OCI-LY1 (cell line): ENCODE data around the gene NDUFS1.

Experiments used
- H2AFZ ChIP-seq: fragments of 200-600 bp; sonication (generic), shearing (Covaris generic); 2 replicates; pipeline ENCODE4 v1.6.0; 2014; ENCODE audit warnings: antibody characterized with exemption, mild to moderate bottlenecking, low read length
- H3F3A ChIP-seq: fragments of 200-600 bp; sonication (generic), shearing (Covaris generic); 2 replicates; pipeline ENCODE4 v1.6.0; 2014; ENCODE audit warnings: mild to moderate bottlenecking, antibody characterized with exemption, low read length, moderate library complexity; ENCODE audit not compliant: insufficient read depth
- H3K27ac ChIP-seq: fragments of 200-600 bp; sonication (generic); 2 replicates; pipeline ENCODE4 v1.5.1; 2014; ENCODE audit warnings: low read length, mixed run types, mild to moderate bottlenecking, low read depth; ENCODE audit not compliant: poor library complexity, severe bottlenecking
- H3K27me3 ChIP-seq: fragments of 200-600 bp; sonication (generic); 2 replicates; pipeline ENCODE4 v1.6.0; 2014; ENCODE audit warnings: antibody characterized with exemption, mild to moderate bottlenecking, low read length, moderate library complexity; ENCODE audit not compliant: insufficient read depth
- H3K36me3 ChIP-seq: fragments of 200-600 bp; sonication (generic); 2 replicates; pipeline ENCODE4 v1.6.1; 2014; ENCODE audit warnings: mild to moderate bottlenecking, antibody characterized with exemption, low read length, moderate library complexity, mixed read lengths; ENCODE audit not compliant: insufficient read depth
- H3K4me1 ChIP-seq: fragments of 200-600 bp; sonication (generic); 2 replicates; pipeline ENCODE4 v1.5.1; 2014; ENCODE audit warnings: mild to moderate bottlenecking, low read length, moderate library complexity; ENCODE audit not compliant: insufficient read depth, severe bottlenecking
- H3K4me2 ChIP-seq: fragments of 200-600 bp; sonication (generic), shearing (Covaris generic); 2 replicates; pipeline ENCODE4 v1.6.1; 2014; ENCODE audit warnings: low read length
- H3K4me3 ChIP-seq: fragments of 200-600 bp; sonication (generic); 2 replicates; pipeline ENCODE4 v1.5.1; 2014; ENCODE audit warnings: low read length, low read depth, mild to moderate bottlenecking, mixed read lengths; ENCODE audit not compliant: poor library complexity, severe bottlenecking
- H3K79me2 ChIP-seq: fragments of 200-600 bp; shearing (Covaris generic); 2 replicates; pipeline ENCODE4 v1.6.1; 2016; ENCODE audit warnings: mixed run types, low read length, mixed read lengths; ENCODE audit not compliant: insufficient read depth
- H3K9ac ChIP-seq: fragments of 200-600 bp; sonication (generic), shearing (Covaris generic); 2 replicates; pipeline ENCODE4 v1.6.1; 2014; ENCODE audit warnings: mild to moderate bottlenecking, low read length, mixed read lengths
- H3K9me2 ChIP-seq: fragments of 200-600 bp; sonication (generic), shearing (Covaris generic); 2 replicates; pipeline ENCODE4 v1.6.1; 2014; ENCODE audit warnings: low read depth, mild to moderate bottlenecking, low read length, mixed read lengths
- H3K9me3 ChIP-seq: fragments of 200-600 bp; shearing (Covaris generic); 2 replicates; pipeline ENCODE4 v1.6.1; 2014; ENCODE audit warnings: low read length, mixed read lengths
- H4K20me1 ChIP-seq: fragments of 200-600 bp; sonication (generic), shearing (Covaris generic); 2 replicates; pipeline ENCODE4 v1.6.0; 2016; ENCODE audit warnings: mild to moderate bottlenecking, low read length; ENCODE audit not compliant: insufficient read depth
- CTCF ChIP-seq: fragments of 200-600 bp; sonication (generic), shearing (Covaris generic); IDR thresholded peaks from 2 replicates; pipeline ENCODE4 v1.5.1; 2017; ENCODE audit warnings: mild to moderate bottlenecking, antibody characterized with exemption, low read length, moderate library complexity, mixed read lengths
- EZH2 ChIP-seq: fragments of 200-600 bp; sonication (generic), shearing (Covaris generic); IDR thresholded peaks from 2 replicates; pipeline ENCODE4 v1.8.0; 2017; ENCODE audit warnings: borderline replicate concordance, mixed run types, mild to moderate bottlenecking, antibody characterized with exemption, low read length, moderate library complexity, mixed read lengths

Gene NDUFS1

GRCh38 chr2:206112108-206112507 is 47.1 kb downstream of the NDUFS1 start:
- TF ChIP-seq CTCF, result no peak
- no peak for TF ChIP-seq EZH2
- Histone ChIP-seq H3K9me3 (no peaks in the 10 kb centered on the region), H3K9me2 (no peaks in the 10 kb centered on the region), H3K9ac (no peak overlapping the region), H3K4me2 (no peak overlapping the region), H4K20me1 (no peaks in the 10 kb centered on the region), H3K4me3 (no peak overlapping the region), H3K36me3 (no peaks in the 10 kb centered on the region), H2AFZ (no peak overlapping the region), H3F3A (no peaks in the 10 kb centered on the region), H3K4me1 (no peaks in the 10 kb centered on the region), H3K79me2 (no peaks in the 10 kb centered on the region), H3K27me3 (no peaks in the 10 kb centered on the region), H3K27ac (no peak overlapping the region)

GRCh38 chr2:206108713-206109112 is 50.5 kb downstream of the NDUFS1 start:
- H3K9me2 ChIP-seq, result no peaks in the 10 kb centered on the region
- no peaks in the 10 kb centered on the region for H3K79me2 ChIP-seq
- H3K9me3 ChIP-seq, result no peaks in the 10 kb centered on the region
- H3K27ac ChIP-seq, result no peak overlapping the region
- no peaks in the 10 kb centered on the region for H3F3A ChIP-seq
- no peak overlapping the region for H3K9ac ChIP-seq
- TF ChIP-seq EZH2 (no peak), CTCF (no peak)
- H3K4me1 ChIP-seq, result no peaks in the 10 kb centered on the region
- H3K27me3 ChIP-seq, result no peaks in the 10 kb centered on the region
- no peak overlapping the region for H3K4me3 ChIP-seq
- no peaks in the 10 kb centered on the region for H4K20me1 ChIP-seq
- no peak overlapping the region for H3K4me2 ChIP-seq
- H3K36me3 ChIP-seq, result no peaks in the 10 kb centered on the region
- no peak overlapping the region for H2AFZ ChIP-seq

- Histone ChIP-seq H3F3A (no peaks in the 10 kb centered on the region), H3K4me3 (no peak overlapping the region), H3K36me3 (no peaks in the 10 kb centered on the region), H3K79me2 (no peaks in the 10 kb centered on the region), H3K9me2 (no peaks in the 10 kb centered on the region), H3K27ac (no peak overlapping the region), H3K27me3 (no peaks in the 10 kb centered on the region), H2AFZ (no peak overlapping the region), H3K9me3 (no peaks in the 10 kb centered on the region), H3K4me2 (no peak overlapping the region), H3K9ac (no peak overlapping the region), H3K4me1 (no peaks in the 10 kb centered on the region), H4K20me1 (no peaks in the 10 kb centered on the region)
- no peak for TF ChIP-seq CTCF
- no peak for TF ChIP-seq EZH2
Observed at GRCh38 chr2:206105541-206105940, 53.7 kb downstream of the NDUFS1 start.
